ENCODE data around the gene RAB44.

The RAB44 gene

DNA sequence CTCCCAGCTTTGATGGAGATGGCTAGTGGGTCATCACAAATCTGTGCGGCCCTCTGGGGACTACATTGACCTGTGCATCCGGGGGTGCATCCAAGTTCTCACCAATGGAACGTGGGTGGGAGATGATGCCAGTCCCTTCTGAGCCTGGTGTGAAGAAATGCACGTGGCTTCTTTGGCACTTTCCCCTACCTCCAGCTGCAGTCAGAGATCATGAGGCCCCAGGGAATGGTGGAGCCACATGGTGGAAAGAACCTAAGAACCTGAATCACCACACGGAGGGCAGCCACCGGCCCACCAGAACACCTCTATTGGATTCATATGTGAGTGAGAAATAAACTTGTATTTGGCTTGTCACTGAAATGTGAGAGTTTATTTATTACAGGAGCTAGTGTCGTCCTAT, 29.0 kb upstream of the RAB44 start:
- no peak for DNase-seq

DNA sequence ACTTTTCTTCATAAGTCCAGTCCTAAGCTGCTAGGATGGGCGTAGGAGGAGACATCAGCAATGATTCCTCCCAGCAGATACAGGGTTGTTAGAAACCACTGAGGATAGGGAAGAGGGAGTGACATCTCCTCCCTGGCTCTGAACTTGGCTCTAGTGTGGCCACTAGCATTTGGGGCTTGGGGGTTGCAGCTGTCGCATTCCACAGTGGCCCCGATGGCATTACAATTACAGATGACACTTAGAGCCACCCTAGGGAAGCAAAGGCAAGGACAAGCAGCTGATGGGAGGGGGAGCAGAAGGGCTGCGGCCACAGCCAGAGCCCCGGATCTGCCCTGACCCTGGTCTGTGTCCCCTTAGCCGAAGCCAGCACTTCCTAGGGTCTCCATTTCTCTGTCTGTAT, 28.6 kb upstream of the RAB44 start:
- DNase-seq = no peak

DNA sequence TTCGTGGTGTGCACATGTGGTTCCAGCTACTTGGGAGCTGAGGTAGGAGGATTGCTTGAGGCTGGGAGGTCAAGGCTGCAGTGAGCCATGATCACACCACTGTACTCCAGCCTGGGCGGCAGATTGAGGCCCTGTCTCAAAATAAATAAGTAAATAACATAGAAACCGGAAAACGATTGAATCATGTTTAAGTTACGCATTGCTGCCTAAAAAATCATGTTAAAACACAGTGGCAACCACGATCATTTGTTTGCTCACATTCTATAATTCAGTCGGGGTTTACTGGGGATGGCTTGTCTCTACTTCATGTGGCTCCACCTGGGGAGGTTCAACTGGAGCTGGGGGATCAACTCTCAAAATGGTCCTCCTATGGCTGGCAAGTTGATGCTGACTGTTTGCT, 27.4 kb upstream of the RAB44 start:
- DNase-seq = no peak

DNA sequence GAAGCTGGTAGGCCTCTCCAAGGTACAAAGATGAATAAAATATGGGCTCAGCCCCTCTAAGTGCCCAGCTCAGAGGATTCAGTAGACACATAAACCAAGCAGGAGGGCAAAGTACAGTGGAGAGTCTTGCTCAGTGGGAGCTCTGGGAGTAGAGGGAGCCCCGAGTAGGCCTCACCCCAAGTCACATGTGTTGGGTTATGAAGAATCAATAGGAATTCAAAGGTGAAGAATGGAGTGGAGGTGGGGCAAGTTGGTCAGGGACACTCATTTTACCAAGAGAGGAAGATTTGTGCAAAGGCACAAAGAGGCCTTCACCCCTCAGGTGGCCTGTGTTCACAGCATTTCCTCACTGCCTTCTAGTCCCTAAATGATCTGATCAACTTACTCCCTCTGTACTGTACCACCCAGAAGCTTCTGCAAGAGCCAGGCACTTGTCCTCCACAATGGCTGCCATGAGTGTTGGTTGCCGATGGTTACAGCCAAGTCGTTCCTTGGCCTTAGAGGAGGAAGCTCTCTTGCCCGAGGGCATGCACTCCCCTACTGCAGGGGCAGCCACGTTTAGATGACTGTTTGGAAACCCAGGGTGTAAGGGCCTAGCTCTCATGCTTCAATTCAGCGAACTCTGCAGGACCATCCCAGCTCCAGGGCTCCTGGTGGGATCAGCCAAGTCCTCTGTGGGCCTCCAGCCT, 25.8 kb upstream of the RAB44 start:
- no peak for DNase-seq

DNA sequence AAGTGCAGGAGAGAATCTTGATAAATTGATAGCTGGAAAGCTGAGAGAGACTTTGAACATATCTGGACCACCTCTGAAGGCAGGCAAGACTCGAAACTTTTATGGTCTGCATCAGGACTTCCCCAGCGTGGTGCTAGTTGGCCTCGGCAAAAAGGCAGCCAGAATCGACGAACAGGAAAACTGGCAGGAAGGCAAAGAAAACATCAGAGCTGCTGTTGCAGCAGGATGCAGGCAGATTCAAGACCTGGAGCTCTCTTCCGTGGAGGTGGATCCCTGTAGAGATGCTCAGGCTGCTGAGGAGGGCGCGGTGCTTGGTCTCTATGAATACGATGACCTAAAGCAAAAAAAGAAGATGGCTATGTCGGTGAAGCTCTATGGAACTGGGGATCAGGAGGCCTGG, 23.7 kb upstream of the RAB44 start:
- DNase-seq = no peak

DNA sequence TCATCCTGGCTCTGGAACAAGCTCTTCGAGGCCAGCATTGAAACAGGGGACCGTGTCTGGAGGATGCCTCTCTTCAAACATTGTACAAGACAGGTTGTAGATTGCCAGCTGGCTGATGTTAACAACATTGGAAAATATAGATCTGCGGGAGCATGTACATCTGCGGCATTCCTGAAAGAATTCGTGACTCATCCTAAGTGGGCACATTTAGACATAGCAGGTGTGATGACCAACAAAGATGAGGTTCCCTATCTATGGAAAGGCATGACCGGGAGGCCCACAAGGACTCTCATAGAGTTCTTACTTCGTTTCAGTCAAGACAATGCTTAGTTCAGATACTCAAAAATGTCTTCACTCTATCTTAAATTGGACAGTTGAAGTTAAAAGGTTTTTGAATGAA, 22.7 kb upstream of the RAB44 start:
- no peak for DNase-seq

DNA sequence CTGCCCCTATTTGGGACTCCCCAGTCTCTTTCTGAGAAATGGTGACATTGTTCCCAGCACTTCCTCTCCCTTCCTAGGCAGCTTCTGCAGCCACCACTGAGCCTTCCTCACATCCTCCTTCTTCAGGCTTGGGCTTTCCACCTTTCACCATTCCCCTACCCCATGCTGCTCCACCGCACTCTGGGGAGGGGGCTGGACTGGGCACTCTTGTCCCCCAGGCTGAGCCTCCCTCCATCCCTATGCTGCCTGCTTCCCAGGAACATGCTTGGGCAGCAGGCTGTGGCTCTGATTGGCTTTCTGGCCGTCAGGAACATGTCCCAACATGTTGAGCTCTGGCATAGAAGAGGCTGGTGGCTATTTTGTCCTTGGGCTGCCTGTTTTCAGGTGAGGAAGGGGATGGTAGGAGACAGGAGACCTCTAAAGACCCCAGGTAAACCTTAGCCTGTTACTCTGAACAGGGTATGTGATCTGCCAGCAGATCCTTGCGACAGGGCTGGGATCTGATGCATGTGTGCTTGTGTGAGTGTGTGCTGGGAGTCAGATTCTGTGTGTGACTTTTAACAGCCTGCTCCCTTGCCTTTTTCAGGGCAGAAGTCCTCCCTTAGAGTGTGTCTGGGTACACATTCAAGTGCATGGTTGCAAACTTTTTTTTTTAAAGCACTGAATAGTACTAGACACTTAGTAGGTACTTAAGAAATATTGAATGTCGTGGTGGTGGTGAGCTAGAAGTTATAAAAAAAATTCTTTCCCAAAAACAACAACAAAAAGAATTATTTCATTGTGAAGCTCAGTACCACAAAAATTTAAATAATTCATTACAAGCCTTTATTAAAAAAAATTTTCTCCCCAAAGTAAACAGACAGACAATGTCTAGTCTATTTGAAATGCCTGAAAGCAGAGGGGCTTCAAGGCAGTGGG, 21.2 kb upstream of the RAB44 start:
- peak; percentile 44 for DNase-seq

DNA sequence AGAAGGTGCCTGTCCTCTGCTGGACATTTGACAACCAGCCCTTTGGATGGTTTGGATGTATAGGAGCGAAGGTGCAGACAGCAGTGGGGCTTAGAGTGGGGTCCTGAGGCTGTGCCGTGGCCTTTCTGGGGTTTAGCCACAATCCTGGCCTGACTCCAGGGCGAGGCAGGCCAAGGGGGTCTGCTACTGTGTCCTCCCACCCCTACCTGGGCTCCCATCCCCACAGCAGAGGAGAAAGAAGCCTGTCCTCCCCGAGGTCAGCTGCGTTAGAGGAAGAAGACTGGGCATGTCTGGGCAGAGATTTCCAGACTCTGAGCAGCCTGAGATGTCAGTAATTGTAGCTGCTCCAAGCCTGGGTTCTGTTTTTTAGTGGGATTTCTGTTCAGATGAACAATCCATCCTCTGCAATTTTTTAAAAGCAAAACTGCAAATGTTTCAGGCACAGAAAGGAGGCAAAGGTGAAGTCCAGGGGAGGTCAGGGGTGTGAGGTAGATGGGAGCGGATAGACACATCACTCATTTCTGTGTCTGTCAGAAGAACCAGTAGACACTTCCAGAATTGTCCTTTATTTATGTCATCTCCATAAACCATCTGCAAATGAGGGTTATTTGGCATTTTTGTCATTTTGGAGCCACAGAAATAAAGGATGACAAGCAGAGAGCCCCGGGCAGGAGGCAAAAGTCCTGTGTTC, 20.4 kb upstream of the RAB44 start:
- DNase-seq = no peak

DNA sequence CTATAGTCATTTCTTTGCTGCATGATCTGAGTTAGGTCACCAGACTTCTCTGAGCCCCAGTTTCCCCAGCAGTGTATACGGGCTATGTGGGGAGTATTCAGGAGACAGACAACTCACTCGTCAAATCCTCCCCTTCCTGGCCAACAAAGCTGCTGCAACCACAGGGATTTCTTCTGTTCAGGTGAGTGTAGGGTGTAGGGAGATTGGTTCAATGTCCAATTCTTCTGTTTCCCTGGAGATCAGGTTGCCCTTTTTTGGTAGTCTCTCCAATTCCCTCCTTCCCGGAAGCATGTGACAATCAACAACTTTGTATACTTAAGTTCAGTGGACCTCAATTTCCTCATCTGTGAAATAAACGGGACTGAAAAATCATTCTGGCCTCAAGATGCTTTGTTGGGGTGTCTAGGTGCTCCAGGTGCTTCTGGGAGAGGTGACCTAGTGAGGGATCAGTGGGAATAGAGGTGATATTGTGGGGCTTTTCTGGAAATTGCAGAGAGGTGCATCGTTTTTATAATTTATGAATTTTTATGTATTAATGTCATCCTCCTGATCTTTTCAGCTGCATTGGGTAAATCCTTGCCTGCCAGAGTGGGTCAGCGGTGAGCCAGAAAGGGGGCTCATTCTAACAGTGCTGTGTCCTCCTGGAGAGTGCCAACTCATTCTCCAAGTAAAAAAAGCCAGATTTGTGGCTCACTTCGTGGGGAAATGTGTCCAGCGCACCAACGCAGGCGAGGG, 19.7 kb upstream of the RAB44 start:
- no peak for DNase-seq

DNA sequence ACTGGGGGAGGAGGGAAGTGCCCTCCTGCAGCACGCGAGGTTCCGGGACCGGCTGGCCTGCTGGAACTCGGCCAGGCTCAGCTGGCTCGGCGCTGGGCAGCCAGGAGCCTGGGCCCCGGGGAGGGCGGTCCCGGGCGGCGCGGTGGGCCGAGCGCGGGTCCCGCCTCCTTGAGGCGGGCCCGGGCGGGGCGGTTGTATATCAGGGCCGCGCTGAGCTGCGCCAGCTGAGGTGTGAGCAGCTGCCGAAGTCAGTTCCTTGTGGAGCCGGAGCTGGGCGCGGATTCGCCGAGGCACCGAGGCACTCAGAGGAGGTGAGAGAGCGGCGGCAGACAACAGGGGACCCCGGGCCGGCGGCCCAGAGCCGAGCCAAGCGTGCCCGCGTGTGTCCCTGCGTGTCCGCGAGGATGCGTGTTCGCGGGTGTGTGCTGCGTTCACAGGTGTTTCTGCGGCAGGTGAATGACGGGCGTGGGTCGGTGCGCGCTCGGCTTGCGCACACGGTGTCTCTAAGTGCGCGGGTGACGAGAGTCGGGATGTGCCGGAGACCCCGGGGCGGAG, 19.1 kb upstream of the RAB44 start, which contains the start of gene CDKN1A:
Gene CDKN1A, plus strand, starts transcription at position 227 of the 555 bp plus-strand sequence. CDS start 5,388 bp downstream, outside the sequence.
- peak; percentile 77 for DNase-seq

DNA sequence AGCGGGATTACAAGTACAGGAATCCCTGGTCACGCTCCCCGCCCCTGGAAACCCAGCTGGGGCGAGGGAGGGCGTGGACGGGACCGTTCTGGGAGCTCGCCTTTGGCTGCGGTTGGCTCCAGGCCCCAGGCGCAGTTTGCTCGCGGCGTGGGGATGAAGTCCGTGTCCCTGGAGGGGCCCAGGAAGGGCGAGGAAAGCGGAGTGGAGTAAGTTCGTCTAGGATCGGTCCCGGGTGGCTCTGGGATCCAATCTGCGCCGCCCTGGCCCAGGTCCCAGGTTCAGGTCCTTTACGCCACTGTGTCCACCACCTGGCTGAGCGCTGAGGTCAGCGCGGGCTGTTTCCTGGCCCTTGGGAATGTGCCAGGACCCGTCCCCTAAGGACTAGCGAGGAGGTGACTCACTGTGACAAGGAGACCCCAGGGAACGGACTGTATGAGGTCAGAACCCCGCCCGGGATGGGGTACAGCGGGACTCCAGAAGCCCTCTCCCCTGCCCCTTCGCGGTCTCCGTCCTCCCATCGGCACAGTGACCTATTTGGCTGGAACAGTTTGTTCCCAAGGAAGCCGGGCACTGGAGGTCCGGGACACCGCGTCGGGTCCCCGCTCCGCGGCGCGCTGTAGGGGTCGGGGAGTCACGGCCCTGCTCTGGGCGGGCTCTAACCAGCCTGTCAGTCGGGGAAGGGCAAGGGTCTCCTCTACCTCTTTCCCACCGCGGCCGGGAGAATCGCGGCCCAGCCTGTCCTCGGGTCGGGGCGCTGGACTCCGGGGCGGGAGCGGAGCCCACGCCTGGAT, 18.4 kb upstream of the RAB44 start:
- DNase-seq = no peak

DNA sequence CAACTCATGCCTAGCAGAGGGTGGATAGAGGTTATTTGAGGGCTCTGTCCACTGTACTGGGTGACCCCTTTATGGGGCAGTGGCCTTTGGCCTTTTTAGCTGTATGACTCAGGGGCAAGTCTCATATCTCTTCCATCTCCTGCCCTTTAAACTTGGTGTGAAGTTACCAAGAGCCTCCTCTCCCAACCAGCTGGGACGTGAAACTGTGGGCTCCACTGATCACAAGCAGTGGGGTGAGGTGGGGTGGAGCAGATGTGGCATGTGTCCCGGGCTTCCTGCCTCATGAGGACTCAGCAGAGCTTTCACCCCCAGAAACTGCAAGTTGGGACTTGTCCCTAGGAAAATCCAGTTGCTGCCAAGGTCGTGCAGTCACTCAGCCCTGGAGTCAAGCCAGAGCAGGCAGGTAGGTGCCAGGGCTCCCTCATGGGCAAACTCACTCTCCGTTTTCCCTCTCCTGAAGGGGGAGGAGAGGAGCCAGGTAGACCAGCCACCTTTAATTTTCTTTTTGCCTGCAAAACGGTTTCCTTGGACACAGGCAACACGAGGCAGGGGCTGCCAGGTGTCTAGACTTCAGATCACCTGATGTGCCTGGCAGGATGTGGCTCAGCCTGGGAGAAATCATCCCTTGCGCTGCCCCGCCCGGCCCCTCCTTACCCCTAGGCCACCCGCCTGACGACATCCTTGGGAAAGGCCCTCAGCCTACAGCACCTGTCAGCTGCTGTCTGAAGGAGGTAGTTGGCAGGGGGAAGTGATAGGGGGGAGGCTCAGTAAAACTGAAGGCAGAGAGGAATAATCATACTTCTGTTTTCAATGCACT, 15.1 kb upstream of the RAB44 start:
- DNase-seq = no peak

DNA sequence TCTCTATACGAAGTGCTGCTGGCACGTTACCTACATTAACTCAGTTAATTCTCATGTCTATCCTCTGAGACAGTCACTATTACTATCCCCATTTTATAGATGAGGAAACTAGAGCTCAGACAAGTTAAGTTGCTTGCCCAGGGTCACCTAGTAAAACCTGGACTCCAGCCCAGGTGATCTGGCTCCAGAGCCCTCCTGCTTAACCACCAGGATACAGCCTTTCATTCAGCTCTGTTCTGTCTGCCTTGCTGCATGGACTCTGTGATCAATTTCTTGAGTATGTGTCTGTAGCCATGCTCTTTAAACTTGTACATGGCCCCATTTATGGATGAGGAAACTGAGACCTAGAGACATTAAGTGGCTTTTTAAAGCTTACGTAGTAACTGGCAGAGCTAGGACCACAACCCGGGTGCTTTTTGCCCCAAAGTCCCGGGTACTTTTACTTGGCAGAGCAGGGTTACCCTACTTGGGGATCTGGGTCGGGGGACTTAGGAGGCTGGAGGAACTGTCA, 14.4 kb upstream of the RAB44 start:
- no peak for DNase-seq

DNA sequence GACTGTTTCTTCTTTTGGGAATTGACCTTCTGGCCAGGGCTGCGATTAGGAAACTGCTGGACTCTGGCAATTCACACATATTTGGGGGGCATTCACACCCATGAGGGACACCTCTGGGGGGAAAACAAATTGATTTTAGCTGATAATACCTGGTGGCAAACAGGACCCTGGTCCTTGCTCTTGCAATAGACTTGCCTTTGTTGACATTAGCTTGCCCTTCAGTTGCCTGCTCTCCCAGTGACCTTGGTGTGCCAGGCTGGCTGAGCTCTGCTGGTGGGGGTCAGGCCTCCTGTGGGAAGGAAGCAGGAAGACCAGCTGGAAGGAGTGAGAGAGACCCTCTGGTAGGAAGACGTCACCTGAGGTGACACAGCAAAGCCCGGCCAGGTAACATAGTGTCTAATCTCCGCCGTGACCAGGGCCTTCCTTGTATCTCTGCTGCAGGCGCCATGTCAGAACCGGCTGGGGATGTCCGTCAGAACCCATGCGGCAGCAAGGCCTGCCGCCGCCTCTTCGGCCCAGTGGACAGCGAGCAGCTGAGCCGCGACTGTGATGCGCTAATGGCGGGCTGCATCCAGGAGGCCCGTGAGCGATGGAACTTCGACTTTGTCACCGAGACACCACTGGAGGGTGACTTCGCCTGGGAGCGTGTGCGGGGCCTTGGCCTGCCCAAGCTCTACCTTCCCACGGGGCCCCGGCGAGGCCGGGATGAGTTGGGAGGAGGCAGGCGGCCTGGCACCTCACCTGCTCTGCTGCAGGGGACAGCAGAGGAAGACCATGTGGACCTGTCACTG, 13.8 kb upstream of the RAB44 start:
- no peak for DNase-seq

DNA sequence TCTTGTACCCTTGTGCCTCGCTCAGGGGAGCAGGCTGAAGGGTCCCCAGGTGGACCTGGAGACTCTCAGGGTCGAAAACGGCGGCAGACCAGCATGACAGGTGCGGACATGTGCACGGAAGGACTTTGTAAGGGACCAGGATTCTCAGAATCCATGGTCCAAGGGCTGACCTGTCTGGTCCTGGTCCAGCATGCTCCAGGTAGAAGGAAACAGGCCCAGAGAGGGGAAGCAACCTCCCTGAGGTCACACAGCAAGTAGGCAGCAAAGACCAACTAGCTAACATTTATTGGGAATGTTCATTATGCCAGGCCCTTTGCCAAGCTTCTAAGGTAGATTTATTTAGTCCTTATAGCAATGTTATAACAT, 13.2 kb upstream of the RAB44 start:
- no peak for DNase-seq

DNA sequence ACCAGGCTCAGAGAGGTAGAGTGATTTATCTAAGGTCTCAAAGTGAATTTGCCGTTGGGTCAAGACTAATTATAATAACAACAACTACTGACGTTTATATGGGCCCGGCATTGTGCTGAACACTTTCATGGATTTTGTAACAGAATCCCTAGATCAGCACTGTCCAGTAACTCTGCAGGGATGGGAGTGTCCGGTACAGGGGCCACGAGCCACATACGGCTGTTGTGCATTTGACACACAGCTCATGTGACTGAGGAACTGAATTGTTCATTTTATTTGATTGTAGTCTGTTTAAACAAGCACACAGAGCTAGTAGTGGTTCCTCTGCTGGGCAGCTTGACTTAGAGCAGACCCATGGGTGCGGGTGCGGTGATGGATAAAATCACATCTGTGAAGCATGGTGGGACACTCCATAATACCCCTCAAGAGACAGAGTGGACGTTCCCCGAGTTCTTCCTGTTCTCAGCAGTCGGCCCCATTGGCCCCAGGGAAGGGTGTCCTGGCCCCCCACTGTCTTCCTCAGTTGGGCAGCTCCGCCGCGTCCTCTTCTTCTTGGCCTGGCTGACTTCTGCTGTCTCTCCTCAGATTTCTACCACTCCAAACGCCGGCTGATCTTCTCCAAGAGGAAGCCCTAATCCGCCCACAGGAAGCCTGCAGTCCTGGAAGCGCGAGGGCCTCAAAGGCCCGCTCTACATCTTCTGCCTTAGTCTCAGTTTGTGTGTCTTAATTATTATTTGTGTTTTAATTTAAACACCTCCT, 12.3 kb upstream of the RAB44 start:
- no peak for DNase-seq

DNA sequence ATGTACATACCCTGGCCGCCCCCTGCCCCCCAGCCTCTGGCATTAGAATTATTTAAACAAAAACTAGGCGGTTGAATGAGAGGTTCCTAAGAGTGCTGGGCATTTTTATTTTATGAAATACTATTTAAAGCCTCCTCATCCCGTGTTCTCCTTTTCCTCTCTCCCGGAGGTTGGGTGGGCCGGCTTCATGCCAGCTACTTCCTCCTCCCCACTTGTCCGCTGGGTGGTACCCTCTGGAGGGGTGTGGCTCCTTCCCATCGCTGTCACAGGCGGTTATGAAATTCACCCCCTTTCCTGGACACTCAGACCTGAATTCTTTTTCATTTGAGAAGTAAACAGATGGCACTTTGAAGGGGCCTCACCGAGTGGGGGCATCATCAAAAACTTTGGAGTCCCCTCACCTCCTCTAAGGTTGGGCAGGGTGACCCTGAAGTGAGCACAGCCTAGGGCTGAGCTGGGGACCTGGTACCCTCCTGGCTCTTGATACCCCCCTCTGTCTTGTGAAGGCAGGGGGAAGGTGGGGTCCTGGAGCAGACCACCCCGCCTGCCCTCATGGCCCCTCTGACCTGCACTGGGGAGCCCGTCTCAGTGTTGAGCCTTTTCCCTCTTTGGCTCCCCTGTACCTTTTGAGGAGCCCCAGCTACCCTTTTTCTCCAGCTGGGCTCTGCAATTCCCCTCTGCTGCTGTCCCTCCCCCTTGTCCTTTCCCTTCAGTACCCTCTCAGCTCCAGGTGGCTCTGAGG, 11.5 kb upstream of the RAB44 start:
- no peak for DNase-seq
